Mesenchymal stem cell (in vitro differentiated cells and primary cell): ENCODE results near the gene WEE2.

Source experiments
- DNase-seq: peaks from one replicate; pipeline ENCODE4 v3.0.0-alpha.2; 2013
- H2AFZ ChIP-seq: one replicate; pipeline ENCODE4 v1.6.1; 2013; ENCODE audit warnings: low read depth, mild to moderate bottlenecking, control low read depth, inconsistent platforms, low read length, moderate library complexity
- H2AK5ac ChIP-seq: 2 replicates; pipeline ENCODE4 v1.6.1; 2013; ENCODE audit warnings: low read length, moderate library complexity, mild to moderate bottlenecking, inconsistent platforms; ENCODE audit not compliant: severe bottlenecking
- H2BK120ac ChIP-seq: one replicate; pipeline ENCODE4 v1.6.1; 2013; ENCODE audit warnings: low read depth, mild to moderate bottlenecking, inconsistent platforms, low read length, moderate library complexity
- H2BK12ac ChIP-seq, 2 experiments: one replicate each; pipeline ENCODE4 v1.6.1; 2013; ENCODE audit warnings: inconsistent platforms in 2 of 2, low read length in 2 of 2, mild to moderate bottlenecking in 2 of 2, moderate library complexity in 2 of 2, control low read depth in 1 of 2
- H2BK15ac ChIP-seq: one replicate; pipeline ENCODE4 v1.6.1; 2013; ENCODE audit warnings: mild to moderate bottlenecking, low read depth, inconsistent platforms; ENCODE audit not compliant: poor library complexity, severe bottlenecking
- H2BK5ac ChIP-seq: 2 replicates; pipeline ENCODE4 v1.6.1; 2013; ENCODE audit warnings: low read depth, mild to moderate bottlenecking, low read length, control low read depth, inconsistent platforms; ENCODE audit not compliant: poor library complexity, severe bottlenecking
- H3K14ac ChIP-seq, 2 experiments: one replicate each; pipeline ENCODE4 v1.6.1; 2013; ENCODE audit warnings: inconsistent platforms in 2 of 2, low read length in 2 of 2, control low read depth in 1 of 2, mild to moderate bottlenecking in 1 of 2, moderate library complexity in 1 of 2
- H3K18ac ChIP-seq, 2 experiments: one replicate each; pipeline ENCODE4 v1.6.1; 2013; ENCODE audit warnings: inconsistent platforms in 2 of 2, low read length in 2 of 2, control low read depth in 1 of 2, low read depth in 1 of 2, mild to moderate bottlenecking in 1 of 2
- H3K23ac ChIP-seq, 2 experiments: one replicate each; pipeline ENCODE4 v1.6.1; 2013; ENCODE audit warnings: inconsistent platforms in 2 of 2, low read length in 2 of 2, mild to moderate bottlenecking in 2 of 2, moderate library complexity in 2 of 2, control low read depth in 1 of 2
- H3K27ac ChIP-seq: 2 replicates; pipeline ENCODE4 v1.5.1; 2013; ENCODE audit warnings: mild to moderate bottlenecking, moderate library complexity, low read length, control low read depth, inconsistent platforms; ENCODE audit not compliant: poor library complexity, severe bottlenecking
- H3K27me3 ChIP-seq, 2 experiments: 2 replicates each; pipeline versions ENCODE4 v1.6.1 to v1.7.0; 2013; ENCODE audit warnings: low read length in 2 of 2, mild to moderate bottlenecking in 2 of 2, moderate library complexity in 2 of 2, control low read depth in 1 of 2, inconsistent platforms in 1 of 2; ENCODE audit not compliant: control insufficient read depth in 1 of 2, insufficient read depth in 1 of 2
- H3K36me3 ChIP-seq, 2 experiments: 2 replicates each; pipeline versions ENCODE4 v1.6.1 to v1.7.0; 2013; ENCODE audit warnings: low read length in 2 of 2, control low read depth in 1 of 2, inconsistent platforms in 1 of 2, low read depth in 1 of 2, mild to moderate bottlenecking in 1 of 2; ENCODE audit not compliant: insufficient read depth in 2 of 2, control insufficient read depth in 1 of 2
- H3K4ac ChIP-seq, 2 experiments: one replicate each; pipeline ENCODE4 v1.6.1; 2013; ENCODE audit warnings: inconsistent platforms in 2 of 2, low read length in 2 of 2, mild to moderate bottlenecking in 2 of 2, moderate library complexity in 2 of 2, control low read depth in 1 of 2, low read depth in 1 of 2
- H3K4me1 ChIP-seq: 2 replicates; pipeline ENCODE4 v1.6.1; 2013; ENCODE audit warnings: low read depth, low read length, control low read depth; ENCODE audit not compliant: control insufficient read depth, insufficient read depth
- H3K4me2 ChIP-seq: 2 replicates; pipeline ENCODE4 v1.6.1; 2013; ENCODE audit warnings: low read length, mild to moderate bottlenecking, inconsistent platforms; ENCODE audit not compliant: poor library complexity, severe bottlenecking
- H3K4me3 ChIP-seq, 2 experiments: 2 replicates each; pipeline versions ENCODE4 v1.5.1 to v1.7.0; 2013; ENCODE audit warnings: low read length in 2 of 2, mild to moderate bottlenecking in 2 of 2, control low read depth in 1 of 2, low read depth in 1 of 2; ENCODE audit not compliant: insufficient read depth in 1 of 2
- H3K79me1 ChIP-seq: replicated peaks from 2 replicates; pipeline ENCODE4 v1.6.1; 2013; ENCODE audit warnings: mild to moderate bottlenecking, control low read depth, low read length, inconsistent platforms; ENCODE audit not compliant: poor library complexity, severe bottlenecking
- H3K9ac ChIP-seq: 2 replicates; pipeline ENCODE4 v1.7.0; 2013; ENCODE audit warnings: mild to moderate bottlenecking, low read length, moderate library complexity
- H3K9me3 ChIP-seq: 2 replicates; pipeline ENCODE4 v1.7.0; 2013; ENCODE audit warnings: mild to moderate bottlenecking, low read length; ENCODE audit not compliant: control insufficient read depth
- H4K8ac ChIP-seq: one replicate; pipeline ENCODE4 v1.6.1; 2013; ENCODE audit warnings: inconsistent platforms, mild to moderate bottlenecking, low read length, moderate library complexity
- H4K91ac ChIP-seq: one replicate; pipeline ENCODE4 v1.6.1; 2013; ENCODE audit warnings: mild to moderate bottlenecking, low read length, inconsistent platforms
- WGBS: methylation state at CpG from one replicate; pipeline ENCODE4 v1.1.7; 2013; ENCODE audit warnings: mixed read lengths; 5-methylcytosine and 5-hydroxymethylcytosine counted together

WEE2 gene

DNA sequence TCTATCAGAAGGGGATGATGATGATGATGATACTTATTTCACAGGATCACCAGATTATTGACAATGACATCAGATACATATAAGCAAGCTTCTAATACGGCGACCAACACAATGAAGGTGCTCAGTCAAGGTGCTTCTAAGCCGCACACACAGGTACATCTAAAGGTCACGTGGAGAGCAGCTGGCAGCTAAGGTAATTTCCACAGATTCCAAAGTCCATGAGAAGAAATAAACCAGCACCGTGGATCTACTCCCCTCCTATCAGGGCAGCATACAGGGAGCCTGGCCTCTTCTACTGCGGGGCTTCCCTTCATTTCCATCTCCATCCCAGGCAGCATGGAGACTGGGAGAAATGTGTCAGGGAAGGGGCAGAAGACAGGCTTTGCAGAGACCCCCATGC is 43.7 kb upstream of the WEE2 start:
- H4K8ac ChIP-seq, result no peak overlapping the region
- H3K4me3 ChIP-seq, result no peak overlapping the region
- no peaks in the 10 kb centered on the region for H3K79me1 ChIP-seq
- DNase-seq, result no peak
- H3K9ac ChIP-seq, result no peak overlapping the region
- H2BK120ac ChIP-seq, result no peak overlapping the region
- no peaks in the 10 kb centered on the region for H3K9me3 ChIP-seq
- no peak overlapping the region for H2BK12ac ChIP-seq
- no peak overlapping the region for H2BK5ac ChIP-seq
- peaks cover 1% of the 10 kb centered on the region for H3K4me1 ChIP-seq
- H3K4ac ChIP-seq, result no peak overlapping the region
- peaks cover 50% of the 10 kb centered on the region in 2 experiments for H3K36me3 ChIP-seq
- H2AK5ac ChIP-seq, result no peak overlapping the region
- no peak overlapping the region for H3K18ac ChIP-seq
- no peak overlapping the region for H2BK15ac ChIP-seq
- no peak overlapping the region for H4K91ac ChIP-seq
- H3K27me3 ChIP-seq, result no peaks in the 10 kb centered on the region
- H3K27ac ChIP-seq, result no peak overlapping the region
- H3K14ac ChIP-seq, result no peak overlapping the region
- 97% methylated on average over 5 of the region's 6 CpGs for WGBS
- no peak overlapping the region for H3K23ac ChIP-seq
- H3K4me2 ChIP-seq, result no peak overlapping the region
- H2AFZ ChIP-seq, result no peak overlapping the region

DNA sequence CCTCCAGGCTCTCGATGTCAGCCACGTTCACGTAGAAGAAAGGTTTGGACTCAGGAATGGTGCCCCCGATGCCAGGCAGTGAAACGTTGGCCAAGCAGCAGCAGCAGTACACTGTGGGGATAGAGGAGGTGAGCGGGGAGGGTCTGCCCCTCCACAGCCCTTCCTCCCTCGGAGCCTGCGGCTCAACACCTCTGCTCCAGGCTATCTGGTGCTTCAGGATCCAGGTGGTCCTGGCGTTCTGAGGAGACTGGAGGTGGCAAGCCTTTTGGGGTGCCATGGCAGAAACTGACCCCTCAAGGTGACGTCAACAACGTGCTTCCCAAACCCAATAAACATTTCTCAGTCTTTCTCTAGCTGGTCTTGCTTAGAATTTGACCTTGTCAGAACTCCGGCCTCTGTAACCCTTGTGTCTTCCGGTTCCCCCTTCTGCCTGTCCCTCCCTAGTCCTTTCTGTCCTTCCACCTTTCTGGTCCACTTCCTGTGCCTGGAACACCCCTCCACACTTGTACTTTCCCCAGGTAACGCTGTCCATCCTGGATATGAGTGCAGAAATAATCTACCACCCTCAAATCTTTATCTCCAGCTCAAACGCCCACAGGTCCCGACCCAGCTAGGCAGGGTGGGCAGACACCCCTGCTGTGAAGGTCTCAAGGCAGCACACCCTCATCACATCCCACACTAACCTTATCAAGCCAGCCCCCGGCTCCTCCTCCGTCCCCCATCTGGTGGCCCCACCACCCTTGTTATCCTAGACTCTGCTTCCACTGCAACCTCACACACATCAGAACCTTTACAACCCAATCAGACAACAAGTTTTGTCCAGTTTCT is 42.7 kb upstream of the WEE2 start:
- Histone ChIP-seq H3K9ac (no peak overlapping the region), H4K91ac (no peak overlapping the region), H4K8ac (no peak overlapping the region), H3K4me3 (no peak overlapping the region), H3K23ac (no peak overlapping the region), H2BK5ac (no peak overlapping the region), H2AK5ac (no peak overlapping the region), H3K14ac (no peak overlapping the region), H2BK15ac (no peak overlapping the region), H3K4me1 (peaks cover 1% of the 10 kb centered on the region), H2BK120ac (no peak overlapping the region), H3K18ac (no peak overlapping the region), H3K4me2 (no peak overlapping the region), H3K9me3 (no peaks in the 10 kb centered on the region), H3K4ac (no peak overlapping the region), H2AFZ (no peak overlapping the region), H3K27ac (no peak overlapping the region), H2BK12ac (no peak overlapping the region), H3K27me3 (no peaks in the 10 kb centered on the region), H3K36me3 (peaks cover 41% of the 10 kb centered on the region in 2 experiments), H3K79me1 (no peaks in the 10 kb centered on the region)
- DNase-seq, result no peak
- 97% methylated on average over 18 of the region's 18 CpGs for WGBS

DNA sequence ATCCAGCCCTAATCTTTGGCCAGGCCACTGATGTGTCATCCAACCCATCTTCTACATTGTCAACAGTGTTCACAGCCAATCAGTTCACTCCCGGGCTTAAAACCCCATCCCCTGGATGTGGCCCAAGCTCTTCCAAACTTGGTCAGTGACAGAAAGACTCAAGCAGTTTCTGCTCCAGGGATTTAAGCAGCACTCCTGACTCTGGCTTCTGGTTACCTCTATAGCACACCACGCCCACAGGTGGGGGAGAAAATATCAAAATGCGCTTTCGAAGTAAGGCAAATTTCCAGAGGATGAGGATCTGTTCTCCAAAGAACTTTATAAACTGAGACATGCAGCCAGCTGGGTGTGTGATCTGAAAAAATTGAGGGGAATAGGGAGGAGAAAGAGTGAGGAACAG is 42.1 kb upstream of the WEE2 start:
- Histone ChIP-seq H2BK5ac (no peak overlapping the region), H3K4ac (no peak overlapping the region), H3K36me3 (peaks cover 39% of the 10 kb centered on the region in 2 experiments), H2BK120ac (no peak overlapping the region), H3K79me1 (no peaks in the 10 kb centered on the region), H3K4me1 (peaks cover 1% of the 10 kb centered on the region), H3K14ac (no peak overlapping the region), H2AK5ac (no peak overlapping the region), H3K4me2 (no peak overlapping the region), H3K18ac (no peak overlapping the region), H4K91ac (no peak overlapping the region), H3K27ac (no peak overlapping the region), H2BK12ac (no peak overlapping the region), H4K8ac (no peak overlapping the region), H3K4me3 (no peak overlapping the region), H3K23ac (no peak overlapping the region), H3K27me3 (no peaks in the 10 kb centered on the region), H3K9ac (no peak overlapping the region), H2BK15ac (no peak overlapping the region), H3K9me3 (no peaks in the 10 kb centered on the region), H2AFZ (no peak overlapping the region)
- WGBS, result 98% methylated on average over 4 of the region's 4 CpGs
- no peak for DNase-seq

DNA sequence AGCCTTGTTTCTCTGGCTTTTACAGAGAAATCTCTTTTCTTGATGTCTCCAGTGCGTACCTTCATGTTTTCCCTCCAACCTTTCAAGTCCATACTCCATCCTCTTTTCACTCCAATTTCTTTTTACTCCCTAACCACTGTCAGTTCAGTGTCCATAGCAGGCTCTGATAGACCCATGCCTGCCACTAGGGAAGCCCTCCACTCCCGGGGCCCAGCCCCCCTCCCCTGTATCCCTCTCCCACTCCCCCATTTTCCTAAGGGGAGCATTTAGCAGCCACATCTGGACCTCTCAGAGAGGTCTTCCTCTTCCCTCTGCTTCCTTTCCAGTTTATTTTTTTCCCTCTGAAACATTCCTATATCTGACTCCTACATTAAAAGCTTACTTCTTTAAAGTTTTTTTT is 39.3 kb upstream of the WEE2 start:
- no peak for DNase-seq
- Histone ChIP-seq H2BK15ac (no peak overlapping the region), H3K4me2 (no peak overlapping the region), H2AK5ac (no peak overlapping the region), H4K91ac (no peak overlapping the region), H3K18ac (no peak overlapping the region), H3K27me3 (no peaks in the 10 kb centered on the region), H3K14ac (no peak overlapping the region), H3K79me1 (peaks cover 3% of the 10 kb centered on the region), H2BK12ac (no peak overlapping the region), H3K4me1 (no peaks in the 10 kb centered on the region), H2BK120ac (no peak overlapping the region), H2AFZ (no peak overlapping the region), H3K27ac (no peak overlapping the region), H3K23ac (no peak overlapping the region), H2BK5ac (no peak overlapping the region), H4K8ac (no peak overlapping the region), H3K9me3 (peaks cover 3% of the 10 kb centered on the region), H3K4ac (no peak overlapping the region), H3K36me3 (peaks cover 17 to 33% of the 10 kb centered on the region in 2 experiments), H3K9ac (no peak overlapping the region), H3K4me3 (no peak overlapping the region)
- 94% methylated on average over 2 of the region's 2 CpGs for WGBS
